ENCODE data around the gene ZFYVE21. TPM values are rescaled to one million over a fixed set of nuclear protein-coding genes. Genes with fewer than 3 reads are reported as not detected.

The ZFYVE21 gene
- total RNA-seq, 4 donors from 2014 or later = 121 to 180 (median 156) TPM

- TF ChIP-seq POLR2A (IDR thresholded peaks at IDR 0.05; ENCODE audit: low read depth) (no peak), EP300 (IDR thresholded peaks at IDR 0.05) (no peak), POLR2AphosphoS5 (IDR thresholded peaks at IDR 0.05) (no peak), CTCF (IDR thresholded peaks at IDR 0.05) (no peak)
- Histone ChIP-seq H3K9me3 (no peaks in the 10 kb centered on the region), H3K27me3 (no peaks in the 10 kb centered on the region), H3K27ac (replicated peaks in 1 of 4) (no peak overlapping the region), H3K4me3 (no peak overlapping the region), H3K36me3 (peaks cover 0 to 25% (median 6%) of the 10 kb centered on the region in 4 donors), H3K4me1 (peaks cover 0 to 6% (median 0%) of the 10 kb centered on the region in 4 donors)
- intact Hi-C loops (cut with DNase I) = no loop called here
- 41% methylated on average over 1 of the region's 1 CpG for WGBS
- no peak for DNase-seq (ENCODE audit: extremely low spot score)
These were observed 46.4 kb downstream of the ZFYVE21 start for GRCh38 chr14:103762036-103762435.

- intact Hi-C loops (cut with DNase I) = no loop called here
- H3K4me1 ChIP-seq = peaks cover 0 to 1% (median 0%) of the 10 kb centered on the region in 4 donors
- TF ChIP-seq POLR2AphosphoS5 (IDR thresholded peaks at IDR 0.05) (no peak), CTCF (IDR thresholded peaks at IDR 0.05) (no peak), EP300 (IDR thresholded peaks at IDR 0.05) (no peak), POLR2A (IDR thresholded peaks at IDR 0.05; ENCODE audit: low read depth) (no peak)
- DNase-seq (ENCODE audit: extremely low spot score) = no peak
- H3K36me3 ChIP-seq = peaks cover 0 to 20% (median 6%) of the 10 kb centered on the region in 4 donors
- no peaks in the 10 kb centered on the region for H3K27me3 ChIP-seq
- H3K9me3 ChIP-seq = no peaks in the 10 kb centered on the region
- no peak overlapping the region for H3K4me3 ChIP-seq
- no peak overlapping the region for H3K27ac ChIP-seq (replicated peaks in 1 of 4)
- WGBS = 89% methylated on average over 13 of the region's 13 CpGs
These were observed 46.9 kb downstream of the ZFYVE21 start for GRCh38 chr14:103762541-103762940.

- WGBS = 98% methylated on average over 5 of the region's 5 CpGs
- Histone ChIP-seq H3K4me1 (no peaks in the 10 kb centered on the region), H3K36me3 (peaks cover 0 to 20% (median 6%) of the 10 kb centered on the region in 4 donors), H3K4me3 (no peak overlapping the region), H3K27me3 (no peaks in the 10 kb centered on the region), H3K27ac (replicated peaks in 1 of 4) (no peak overlapping the region), H3K9me3 (no peaks in the 10 kb centered on the region)
- intact Hi-C loops (cut with DNase I) = no loop called here
- TF ChIP-seq POLR2A (IDR thresholded peaks at IDR 0.05; ENCODE audit: low read depth) = no peak
- no peak for TF ChIP-seq POLR2AphosphoS5 (IDR thresholded peaks at IDR 0.05)
- TF ChIP-seq EP300 (IDR thresholded peaks at IDR 0.05) = no peak
- TF ChIP-seq CTCF (IDR thresholded peaks at IDR 0.05) = no peak
- no peak for DNase-seq (ENCODE audit: extremely low spot score)
These were observed 48.3 kb downstream of the ZFYVE21 start for GRCh38 chr14:103763730-103764488.

DNA sequence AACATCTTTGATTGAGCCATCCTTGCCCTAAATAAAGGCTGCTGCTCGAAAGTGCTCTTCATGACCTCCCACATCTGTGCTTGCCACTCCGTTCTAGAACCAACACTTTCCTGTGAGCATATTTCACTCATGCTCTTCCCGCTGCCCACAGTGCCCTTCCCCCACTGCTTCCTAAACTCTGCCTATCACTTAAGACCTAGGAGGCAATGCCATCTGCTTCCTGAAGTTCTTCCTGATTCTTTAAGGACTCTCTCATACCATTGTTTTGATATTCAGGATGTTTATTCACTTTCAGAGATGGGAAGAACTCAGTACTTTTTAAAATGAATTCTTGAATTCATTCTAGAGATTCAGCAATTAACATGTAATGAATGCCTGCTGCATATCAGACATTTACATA lies 49.9 kb downstream of the ZFYVE21 start:
- H3K4me1 ChIP-seq = peaks cover 0 to 1% (median 0%) of the 10 kb centered on the region in 4 donors
- no peak overlapping the region for H3K27ac ChIP-seq (replicated peaks in 1 of 4)
- 70% methylated on average over 3 of the region's 3 CpGs for WGBS
- H3K9me3 ChIP-seq = no peaks in the 10 kb centered on the region
- H3K4me3 ChIP-seq = no peak overlapping the region
- no peak for TF ChIP-seq EP300 (IDR thresholded peaks at IDR 0.05)
- no peak for TF ChIP-seq CTCF (IDR thresholded peaks at IDR 0.05)
- intact Hi-C loops (cut with DNase I) = no loop called here
- H3K36me3 ChIP-seq = peaks cover 0 to 24% (median 6%) of the 10 kb centered on the region in 4 donors
- no peaks in the 10 kb centered on the region for H3K27me3 ChIP-seq
- DNase-seq (ENCODE audit: extremely low spot score) = no peak
